ENCODE measurements around the gene CDH23.

The CDH23 gene

DNA sequence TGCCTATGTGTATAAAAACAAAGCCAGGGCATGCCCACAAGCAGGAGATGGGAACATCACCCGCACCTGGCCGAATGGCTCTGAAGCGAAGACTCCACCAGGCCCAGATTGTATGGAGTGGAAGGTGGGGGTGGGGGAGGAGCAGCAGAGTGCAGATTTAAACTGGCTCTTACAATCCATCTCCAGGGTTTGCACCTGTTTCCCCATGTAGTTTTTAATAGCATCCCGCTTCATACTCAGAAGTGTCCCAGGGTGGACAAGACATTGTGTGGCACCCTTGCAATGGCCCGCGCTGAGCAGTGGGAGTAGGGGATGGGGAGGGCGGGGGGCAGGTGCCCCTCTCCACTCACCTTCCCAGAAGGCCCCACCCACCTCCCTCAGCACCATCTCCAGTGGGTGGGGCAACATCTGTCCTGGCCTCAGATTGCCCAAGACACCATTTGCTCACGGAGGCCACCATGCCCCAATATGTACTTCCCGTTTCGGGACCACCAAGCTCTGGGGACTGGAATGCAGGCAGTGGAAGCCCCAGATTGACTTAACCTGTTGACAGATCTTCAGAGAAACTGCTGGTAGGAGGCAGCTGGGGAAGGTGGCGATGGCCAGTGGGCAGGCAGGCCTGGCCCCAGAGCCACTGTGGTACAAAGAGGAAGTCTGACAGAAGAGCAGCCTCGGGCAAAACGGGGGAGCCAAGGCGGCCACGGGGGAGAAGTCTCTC lies 353.6 kb downstream of the CDH23 start:
- peak in 1 of 2 experiments; percentile 38 for DNase-seq

DNA sequence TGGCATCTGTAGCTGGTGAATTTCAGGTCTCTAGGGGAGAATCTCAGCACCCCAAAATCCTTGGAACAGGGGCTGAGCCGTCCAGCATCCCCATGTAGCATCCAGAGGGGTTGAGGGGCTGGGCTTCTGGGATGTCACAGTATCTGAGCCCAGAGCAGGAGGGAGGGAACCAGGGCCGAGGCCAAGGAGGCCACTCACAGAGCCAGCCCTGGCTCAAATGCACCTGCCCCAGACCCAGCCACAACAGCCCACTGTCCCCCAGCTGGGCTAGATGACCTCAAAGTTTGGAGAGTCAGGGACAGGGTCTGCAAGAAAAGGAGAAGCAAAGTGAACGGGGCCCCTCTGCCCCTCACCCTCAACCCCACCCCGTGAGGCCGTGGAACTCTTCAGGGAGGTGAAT lies 354.3 kb downstream of the CDH23 start:
- no peak for DNase-seq

DNA sequence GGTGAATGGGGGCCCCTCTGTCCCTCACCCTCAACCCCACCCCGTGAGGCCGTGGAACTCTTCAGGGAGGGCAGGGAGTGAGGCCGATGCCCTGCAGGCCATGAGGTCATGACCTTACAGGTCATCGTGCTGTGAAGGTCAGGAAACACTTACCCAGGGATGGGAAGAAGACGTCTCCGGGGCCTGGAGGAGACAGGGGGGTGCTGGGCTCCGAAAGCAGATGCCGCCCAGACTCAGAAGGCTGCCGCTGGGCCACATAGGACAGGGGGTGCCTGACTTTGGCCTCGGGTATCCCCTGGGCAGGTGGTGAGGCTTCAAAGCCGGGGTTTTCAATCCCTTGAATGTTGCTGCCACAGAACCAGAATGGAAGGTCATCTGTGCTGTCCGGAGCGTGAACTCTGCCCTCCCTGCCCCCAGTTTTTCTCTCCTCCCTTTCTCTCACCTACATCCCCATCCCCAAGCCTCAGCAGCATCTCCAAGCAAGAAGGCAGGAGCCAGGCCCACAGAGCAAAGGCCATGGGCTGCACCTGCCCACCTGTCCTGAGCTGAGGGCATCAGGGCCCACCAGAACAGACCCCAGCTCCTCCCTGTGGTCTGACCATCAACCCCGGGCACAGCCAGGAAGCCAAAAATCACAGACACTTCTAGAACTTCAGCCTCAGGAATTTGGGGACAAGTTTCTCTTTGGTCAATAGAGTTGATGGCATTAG lies 354.9 kb downstream of the CDH23 start:
- no peak for DNase-seq

DNA sequence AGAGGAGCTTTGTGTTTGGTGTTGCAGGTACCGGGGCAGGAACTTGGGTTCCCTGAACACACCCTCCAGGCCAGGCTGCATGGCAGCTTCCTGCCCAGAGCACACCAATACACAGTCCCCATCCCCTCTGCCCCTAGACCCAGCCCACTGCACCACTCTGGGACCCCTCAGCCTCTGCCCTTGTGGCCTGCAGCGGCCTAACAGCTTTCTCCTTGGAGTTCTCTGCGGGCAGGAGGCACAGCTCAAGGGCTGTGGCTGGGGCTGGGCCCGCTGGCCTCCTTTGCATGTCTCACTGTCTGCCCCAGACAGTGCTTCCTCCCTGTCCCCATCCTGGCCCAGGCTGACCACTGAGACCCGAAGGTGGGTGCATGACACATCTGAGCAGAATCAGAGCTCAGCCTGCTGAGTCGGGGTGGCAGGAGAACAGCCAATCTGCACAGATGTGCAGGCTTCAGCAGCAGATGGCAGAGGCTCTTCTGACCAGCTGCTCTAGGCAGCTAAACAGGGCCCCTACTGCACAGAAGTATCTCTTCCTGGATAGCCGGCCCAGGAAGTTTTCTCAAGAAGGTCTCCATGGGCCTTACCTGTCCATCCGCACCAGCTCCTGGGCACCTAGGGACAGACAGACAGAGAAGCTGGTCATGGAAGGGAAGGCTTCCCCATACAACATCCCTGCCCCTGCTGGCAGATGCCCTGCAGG lies 355.8 kb downstream of the CDH23 start:
- DNase-seq = no peak

DNA sequence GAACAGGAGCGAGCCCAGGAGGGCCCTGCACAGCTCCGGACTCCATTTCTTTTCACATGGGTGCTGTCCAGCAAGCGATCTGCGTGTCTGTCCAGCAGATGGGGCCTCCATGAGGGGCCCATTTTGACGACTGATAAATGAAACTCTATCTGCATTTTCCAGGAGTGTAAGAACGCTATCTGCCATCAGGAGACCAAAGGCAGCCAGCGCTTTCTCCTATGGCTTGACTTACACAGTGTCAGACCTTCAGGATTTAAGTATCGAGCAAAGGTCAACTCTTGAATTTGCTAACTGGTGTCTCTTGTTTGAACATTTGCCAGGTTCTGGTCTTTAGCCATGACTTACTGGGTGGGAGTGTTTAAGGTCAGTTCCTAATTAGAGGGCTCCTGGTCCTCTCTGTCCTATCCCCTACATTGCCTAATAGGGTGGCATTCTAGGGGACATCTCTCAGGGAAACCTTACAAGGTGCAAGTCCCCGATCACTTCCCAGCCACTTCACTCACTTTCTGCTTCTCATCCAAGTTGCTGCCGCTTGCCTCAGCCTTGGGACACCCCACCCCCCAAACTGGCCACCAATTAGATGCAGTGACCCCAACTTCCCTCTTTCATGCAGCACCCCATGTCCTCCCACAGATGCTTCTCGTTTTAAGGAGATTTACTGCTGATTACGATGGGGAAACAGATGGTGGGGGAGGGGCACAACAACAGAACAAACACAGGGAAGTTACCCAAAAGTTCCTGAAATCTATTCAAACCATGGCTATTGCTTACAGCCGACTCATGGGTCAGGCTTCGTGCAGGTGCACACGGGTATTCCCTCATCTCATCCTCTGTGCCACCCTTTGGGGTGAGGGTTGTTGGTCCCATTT lies 356.6 kb downstream of the CDH23 start:
- DNase-seq = no peak

DNA sequence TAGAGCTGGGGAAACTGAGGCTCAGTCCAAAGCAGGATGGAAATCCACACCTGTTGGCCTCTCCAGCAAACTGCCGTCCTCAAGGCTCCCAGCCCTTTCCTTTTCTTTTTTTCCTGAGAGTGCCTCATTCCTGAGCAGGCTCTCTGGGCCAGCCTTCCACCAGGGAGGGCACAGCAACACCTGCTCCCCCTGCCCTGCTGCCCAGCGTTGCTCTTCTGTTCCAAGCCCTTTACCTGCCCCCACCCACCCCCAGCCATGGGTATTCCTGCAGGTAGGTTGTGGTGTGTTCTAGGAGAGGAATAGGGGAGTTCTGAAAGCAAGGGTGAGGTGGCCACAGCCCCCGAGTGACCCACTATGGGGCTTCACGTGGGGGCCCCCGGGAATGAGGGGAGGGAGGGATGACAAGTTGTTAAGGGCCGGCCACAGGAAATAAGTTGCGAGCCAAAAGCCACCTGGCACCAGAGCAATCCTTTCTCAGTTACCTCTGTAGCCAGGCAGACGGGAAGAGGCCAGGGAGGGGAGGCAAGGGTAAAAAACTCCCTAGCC lies 357.3 kb downstream of the CDH23 start:
- no peak for DNase-seq

DNA sequence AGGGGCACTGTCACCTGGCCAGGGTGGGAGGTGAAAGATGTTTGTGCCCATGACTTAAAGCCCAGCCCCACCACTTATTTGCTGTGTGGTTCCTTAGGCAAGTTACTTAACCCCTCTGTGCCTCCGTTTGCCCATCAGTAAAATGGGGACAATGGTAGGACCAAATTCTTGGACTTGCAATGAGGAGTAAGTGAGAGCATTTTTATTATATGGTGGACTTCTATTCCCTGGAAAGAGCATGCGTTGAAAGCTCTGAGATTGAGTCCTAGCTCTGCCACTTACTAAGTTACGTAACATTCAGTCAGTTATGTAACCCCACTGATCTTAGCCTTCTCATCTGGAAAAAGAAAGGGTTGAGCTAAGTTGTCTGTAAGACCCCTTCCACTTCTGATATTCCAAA lies 357.8 kb downstream of the CDH23 start:
- no peak for DNase-seq

DNA sequence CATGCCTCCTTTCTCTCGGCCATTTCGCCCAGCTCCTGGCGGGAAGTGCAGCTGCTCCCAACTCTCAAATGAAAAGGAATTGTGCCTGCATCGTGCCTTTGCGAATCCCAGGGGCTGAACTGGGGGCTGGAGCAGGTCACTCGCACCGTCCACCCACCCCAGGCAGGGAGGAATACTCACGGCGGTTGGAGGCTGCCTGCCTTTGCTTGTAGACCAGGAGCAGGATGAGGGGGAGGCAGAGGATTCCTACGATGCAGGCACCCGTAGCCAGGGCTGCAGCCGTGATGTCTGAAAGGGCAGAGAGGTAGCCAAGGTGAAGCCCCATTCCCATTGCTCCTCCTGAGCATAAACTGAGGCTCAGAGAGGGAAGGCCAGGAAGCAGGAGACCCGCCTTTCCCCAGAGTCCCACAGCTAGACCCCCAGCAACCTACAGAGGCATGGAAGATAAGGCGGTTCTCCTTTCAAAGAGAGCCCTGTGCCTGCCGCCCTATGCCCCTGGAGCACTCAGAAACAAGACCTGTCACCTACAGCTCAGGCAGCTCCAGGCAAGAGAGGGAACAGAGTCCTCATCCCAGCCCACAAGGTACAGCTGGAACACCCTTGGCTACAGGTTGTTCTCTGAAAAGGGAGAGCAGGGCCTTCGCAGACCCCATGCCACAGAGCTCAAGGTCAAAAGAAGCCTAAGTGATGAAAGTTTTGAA lies 358.6 kb downstream of the CDH23 start:
- DNase-seq = no peak

DNA sequence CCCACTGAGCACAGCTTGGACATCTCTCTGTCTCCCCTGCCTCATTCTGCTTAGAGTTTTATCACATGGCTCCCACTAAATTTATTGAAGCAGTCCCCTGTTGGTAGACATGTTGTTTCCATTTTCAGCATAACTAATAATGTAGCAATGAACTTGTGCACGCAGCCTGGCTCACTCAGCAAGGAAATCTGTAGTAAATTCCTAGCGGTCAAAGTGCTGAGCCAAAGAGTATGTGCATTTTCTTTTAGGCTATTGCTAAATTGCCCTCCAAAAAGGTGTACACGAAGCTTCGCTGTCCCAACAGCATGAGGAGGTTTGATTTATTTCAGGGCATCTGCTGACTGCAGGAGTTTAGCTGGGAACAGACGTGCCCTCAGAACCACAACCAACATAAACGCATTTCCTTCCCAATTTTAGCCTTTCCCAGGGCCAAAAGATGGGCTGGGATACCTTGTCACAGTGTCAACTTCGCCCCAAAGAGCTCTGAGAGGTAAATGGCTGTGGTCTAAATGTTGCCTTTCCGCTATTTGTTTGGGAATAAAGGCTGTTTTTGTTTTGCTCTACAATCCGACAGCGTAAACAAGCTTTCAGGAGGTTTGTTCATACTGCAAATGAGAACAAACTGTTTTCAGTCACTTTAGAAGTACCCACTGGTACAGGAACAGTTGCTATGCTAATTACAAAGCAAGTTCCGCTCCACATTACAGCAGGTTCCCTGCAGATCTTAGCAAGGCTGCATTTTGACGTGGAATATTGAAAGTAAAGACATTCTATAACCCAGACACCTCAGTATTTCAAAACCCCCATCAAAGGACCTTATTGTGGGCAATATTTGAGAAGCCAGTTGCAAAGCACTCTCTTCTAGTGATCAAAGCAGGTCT lies 359.8 kb downstream of the CDH23 start:
- DNase-seq = no peak

DNA sequence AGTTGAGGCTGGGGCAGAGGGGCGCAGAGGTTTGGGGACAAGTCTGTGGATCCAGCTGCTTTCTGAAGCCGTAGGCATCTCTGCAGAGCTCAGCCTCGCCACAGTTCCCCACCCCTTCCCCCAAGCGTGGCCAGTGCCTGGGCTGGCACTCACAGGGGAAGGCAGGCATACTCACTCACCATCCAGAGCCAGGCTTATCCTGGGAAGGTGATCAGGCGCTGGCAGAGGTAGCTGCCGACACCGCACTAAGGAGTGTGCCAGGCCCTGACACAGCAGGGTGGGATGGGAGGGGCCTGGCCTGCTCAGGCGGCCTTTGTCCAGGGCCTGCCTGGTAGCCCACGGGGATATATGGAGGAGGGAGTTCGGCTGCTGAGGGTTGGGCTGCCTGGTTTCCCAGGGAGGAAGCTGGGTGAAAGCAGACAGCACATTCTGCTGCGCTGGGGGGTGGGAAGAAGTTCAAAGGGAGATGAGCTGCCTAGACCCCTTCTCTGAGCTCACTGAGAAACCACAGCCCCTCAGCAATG lies 360.7 kb downstream of the CDH23 start:
- DNase-seq = no peak

DNA sequence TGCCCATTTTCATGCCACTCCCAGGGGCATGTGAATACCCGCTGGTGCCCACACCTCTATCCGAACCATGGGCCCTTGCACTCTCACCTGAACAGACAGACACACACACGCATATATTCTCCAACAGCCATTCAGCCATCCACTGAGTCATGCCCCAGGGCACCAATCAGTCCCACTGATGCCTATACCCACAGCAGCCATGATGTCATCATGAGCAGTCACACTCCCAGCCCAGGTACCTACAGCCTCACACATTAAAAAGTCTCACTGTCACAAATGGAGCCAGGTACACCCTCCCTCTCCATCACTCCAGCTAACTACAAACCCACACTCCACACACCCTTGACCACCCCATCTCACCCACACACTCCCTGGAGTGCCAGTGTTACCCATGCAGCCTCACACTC lies 364.4 kb downstream of the CDH23 start:
- no peak for DNase-seq

DNA sequence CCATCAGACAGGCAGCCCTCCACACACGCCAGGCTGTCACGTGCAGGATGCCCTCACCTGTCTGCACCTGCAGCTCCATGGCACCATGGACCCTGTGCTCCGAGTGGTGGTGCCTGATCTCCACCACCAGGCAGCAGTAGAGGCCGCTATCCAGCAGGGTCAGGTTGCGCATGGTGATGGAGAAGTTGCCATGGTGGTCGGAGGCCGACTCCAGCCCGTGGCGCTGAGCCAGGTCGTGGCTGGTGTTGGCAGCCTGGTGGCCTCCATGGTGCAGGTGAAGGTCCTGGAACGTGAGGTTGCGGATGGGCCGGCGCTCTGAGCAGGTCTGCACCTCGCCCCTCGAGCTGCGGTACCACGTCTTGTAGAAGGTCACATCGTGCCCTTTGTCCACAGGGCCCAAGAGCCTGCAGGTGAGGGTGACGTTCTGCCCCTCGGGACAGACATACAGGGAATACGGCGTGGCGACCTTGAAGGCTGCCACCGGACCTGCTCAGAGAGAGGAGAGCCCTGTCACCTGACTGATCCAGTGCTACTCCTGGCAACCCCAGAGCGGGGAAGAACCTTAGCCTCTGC lies 364.9 kb downstream of the CDH23 start:
- DNase-seq = no peak

DNA sequence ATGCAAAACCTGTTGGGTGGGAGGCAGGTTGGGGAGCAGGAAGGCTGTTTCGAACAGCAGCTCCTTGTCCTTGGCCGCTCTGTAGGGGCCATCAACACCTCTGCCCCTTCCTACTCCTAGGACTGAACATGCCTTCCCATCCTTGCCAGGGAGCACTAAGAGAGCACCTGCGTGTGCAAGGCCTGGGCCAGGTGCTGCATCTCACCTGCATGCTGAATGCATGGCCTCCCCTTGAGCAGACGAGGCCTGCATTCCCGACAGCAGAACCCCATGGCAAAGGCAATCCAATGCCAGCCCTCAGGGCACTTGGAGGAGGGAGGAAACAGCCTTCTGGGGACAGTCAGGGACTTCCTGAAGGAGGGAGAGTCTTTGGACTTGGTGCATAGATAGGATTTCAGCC lies 365.6 kb downstream of the CDH23 start:
- DNase-seq = no peak

DNA sequence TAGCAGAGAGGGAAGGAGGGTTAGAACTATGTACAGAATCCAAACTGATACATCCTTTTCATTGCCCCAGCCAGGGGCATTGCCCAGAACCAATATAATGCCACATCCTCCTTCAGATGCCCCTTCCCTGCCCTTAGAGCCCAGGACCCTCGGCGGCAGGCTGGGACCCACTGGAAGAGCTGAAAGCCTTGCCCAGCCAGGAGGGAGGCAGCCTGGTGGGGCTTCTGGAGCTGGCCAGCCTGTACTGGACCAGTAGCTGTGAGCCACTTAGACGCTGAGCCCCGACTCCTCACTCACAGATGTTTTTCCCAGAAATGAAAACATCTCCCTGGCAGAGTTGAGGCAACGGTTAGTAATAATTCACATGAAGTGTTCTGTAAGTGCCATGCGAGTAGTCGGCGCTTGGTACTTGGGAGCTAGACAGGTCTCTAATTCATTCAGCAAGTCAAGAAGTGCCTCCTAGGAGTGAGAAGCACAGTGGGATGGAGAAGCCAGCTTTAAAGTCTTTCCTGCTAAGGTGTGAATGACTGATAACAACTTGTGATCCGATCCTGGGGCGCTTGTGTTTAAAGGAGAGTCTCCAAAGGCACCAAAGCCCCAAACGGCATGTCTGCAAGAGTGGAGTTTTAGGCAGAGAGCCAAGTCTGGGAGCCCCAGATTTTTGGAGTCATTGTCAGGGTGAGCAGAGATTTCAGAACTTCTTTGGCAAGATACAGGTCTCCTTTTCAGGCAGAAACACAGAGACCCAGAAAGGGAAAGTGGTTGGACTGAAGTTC lies 366.8 kb downstream of the CDH23 start:
- DNase-seq = no peak

DNA sequence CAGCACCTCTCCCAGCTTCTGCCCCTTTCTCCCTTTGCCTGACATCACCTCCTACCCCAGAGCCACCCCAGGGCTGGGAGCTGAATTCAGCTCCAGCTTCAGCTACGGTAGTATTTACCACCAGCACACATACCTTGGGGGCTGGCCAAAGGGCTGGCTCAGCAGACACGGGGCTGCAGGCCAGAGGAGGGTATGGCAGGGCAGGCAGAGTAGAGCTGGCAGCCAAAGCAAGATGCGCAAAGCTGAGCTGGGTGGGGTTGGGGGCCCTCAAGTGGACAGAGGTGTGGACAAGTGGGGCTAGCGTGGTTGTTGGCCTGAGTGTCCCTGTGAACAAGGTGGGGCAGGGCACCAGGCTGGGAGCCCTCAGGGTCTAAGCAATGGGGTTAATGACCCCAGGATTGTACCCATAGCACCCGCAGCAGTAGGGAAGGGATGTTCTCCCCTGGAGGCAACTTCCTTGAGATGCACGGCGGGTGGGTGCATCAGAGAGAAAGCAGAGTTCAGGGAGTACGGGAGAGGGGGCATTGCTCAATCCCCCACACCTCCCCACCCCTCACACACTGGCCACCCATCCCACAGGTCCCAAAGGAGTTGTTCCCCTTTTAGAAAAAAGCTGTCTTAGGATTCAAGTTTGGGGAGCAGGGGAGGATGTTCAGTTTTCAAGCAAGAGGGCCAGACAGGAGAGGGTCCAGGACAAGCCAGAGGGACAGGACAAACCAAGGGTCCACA lies 368.6 kb downstream of the CDH23 start:
- DNase-seq = no peak

DNA sequence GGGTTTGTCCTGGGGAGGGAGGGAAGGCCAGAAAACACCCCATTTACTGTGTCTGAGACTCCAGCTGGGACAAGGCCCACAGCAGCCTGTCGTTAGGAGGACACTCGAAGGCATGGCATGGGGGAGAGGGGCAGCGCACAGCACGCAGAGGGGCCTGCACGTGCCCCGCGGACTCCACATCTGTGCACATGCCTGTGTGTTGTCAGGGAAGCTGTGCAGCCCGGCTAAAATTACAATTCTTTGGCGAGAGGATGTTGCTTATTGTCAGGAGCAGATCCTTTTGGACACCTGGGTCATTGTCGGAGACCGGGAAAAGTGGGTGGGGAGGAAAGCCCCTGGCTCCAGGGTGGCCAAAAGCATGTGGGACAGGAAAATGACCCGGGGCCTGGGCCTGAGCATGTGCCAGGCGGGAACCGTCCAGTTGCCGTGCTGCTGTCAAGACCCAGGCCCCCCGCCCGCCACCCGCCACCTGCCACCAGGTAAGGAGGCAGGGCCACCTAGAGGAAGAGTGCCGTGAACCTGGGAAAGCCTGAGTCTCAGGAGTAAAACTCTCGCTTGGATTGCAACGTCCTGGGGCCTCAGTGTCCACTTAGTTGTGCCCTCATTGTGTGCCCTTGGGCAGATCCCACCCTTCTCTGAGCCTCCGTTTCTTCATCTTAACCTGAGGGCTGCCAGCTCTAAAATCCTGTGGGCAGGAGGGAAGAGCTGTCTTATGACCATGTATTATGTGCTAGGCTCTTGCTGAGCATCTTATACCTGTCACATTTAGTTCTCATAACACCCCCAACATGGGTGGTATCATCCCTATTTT lies 369.4 kb downstream of the CDH23 start:
- no peak for DNase-seq

DNA sequence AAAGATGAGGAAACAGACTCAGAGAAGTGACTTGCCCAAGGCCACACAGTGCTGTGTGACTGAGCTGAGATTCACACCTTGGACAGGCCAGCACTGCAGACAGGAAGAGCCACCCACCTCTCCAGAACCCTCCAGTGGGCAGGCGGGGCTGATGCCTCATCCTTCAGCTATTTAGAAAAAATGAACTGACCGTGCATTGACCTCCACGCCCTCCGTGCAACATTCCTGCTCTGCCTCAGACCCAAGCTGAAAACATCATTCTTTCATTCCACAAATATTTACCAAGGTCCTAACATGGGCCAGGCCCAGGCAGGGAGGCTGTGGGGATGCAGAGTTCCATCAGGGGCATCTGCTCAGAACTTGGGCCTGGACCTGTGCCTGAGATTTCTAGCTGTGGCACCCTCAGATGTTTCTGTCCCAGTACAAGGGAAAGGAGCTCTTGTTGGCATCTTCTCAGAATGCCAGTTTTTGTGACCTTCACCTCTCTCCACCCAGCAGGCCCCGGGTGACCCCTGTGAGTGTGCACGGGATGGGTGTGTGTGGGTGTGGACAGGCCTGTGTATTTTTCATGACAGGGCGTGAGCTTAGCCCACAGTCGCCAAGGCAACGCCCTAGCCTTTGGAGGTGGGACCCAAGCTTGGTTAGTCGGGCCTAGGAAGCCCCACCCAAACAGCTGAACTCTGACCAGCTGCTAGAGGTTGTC lies 370.1 kb downstream of the CDH23 start:
- no peak for DNase-seq
